ENCODE data around the gene DEPDC1B.

DNA sequence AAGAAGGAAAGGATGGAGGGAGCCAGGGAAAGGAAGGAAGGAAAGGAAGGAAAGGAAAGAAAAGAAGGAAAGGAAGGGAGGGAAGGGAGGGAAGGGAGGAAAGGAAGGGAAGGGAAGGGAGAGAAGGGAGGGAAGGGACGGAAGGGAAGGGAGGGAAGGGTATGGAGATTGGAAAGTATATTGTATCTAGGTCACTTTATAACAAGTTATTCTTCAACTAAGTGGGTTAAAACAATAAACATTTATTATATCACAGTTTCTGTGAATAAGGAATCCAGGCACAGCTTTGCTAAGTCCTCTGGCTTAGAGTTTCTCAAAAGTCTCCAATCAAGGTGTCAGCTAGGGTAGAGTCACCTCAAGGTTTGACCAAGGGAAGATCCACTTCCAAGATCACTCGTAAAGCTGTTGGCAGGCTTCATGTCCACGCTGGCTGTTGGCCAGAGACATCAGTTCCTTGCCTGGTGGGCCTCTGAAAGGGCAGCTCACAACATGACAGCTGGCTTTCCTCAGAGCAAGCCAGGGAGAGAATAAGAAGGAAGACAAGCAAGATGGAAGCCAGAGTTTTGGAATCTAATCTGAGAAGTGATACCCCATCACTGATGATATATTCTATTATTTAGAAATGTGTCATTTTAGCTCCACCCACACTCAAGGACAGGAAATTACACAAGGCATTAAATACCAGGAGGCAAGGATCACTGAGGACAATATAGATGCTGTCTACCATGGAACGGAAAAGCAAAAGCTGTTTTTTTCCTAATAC lies 105.1 kb downstream of the DEPDC1B start:
- no peak for TF ChIP-seq POLR2A (IDR thresholded peaks at IDR 0.05)
- TF ChIP-seq, protein P1, sequence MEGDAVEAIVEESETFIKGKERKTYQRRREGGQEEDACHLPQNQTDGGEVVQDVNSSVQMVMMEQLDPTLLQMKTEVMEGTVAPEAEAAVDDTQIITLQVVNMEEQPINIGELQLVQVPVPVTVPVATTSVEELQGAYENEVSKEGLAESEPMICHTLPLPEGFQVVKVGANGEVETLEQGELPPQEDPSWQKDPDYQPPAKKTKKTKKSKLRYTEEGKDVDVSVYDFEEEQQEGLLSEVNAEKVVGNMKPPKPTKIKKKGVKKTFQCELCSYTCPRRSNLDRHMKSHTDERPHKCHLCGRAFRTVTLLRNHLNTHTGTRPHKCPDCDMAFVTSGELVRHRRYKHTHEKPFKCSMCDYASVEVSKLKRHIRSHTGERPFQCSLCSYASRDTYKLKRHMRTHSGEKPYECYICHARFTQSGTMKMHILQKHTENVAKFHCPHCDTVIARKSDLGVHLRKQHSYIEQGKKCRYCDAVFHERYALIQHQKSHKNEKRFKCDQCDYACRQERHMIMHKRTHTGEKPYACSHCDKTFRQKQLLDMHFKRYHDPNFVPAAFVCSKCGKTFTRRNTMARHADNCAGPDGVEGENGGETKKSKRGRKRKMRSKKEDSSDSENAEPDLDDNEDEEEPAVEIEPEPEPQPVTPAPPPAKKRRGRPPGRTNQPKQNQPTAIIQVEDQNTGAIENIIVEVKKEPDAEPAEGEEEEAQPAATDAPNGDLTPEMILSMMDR (IDR thresholded peaks at IDR 0.05): no peak

Data from Peyer's patch (tissue), 4 donors.